Neural progenitor cell (in vitro differentiated cells): ENCODE data around the gene MACROD1. TPM values are rescaled to one million over a fixed set of nuclear protein-coding genes. Genes with fewer than 3 reads are reported as not detected.

Source experiments
- DNase-seq: peaks from one replicate; pipeline ENCODE4 v3.0.0-alpha.2; 2016; ENCODE audit warnings: low spot score
- H2AFZ ChIP-seq: fragments of 200-600 bp; sonication (generic); replicated peaks from 2 replicates; pipeline ENCODE4 v1.6.1; 2016; ENCODE audit warnings: antibody characterized with exemption
- H3F3A ChIP-seq: fragments of 200-600 bp; sonication (generic); 2 replicates; pipeline ENCODE4 v1.6.1; 2016; ENCODE audit warnings: antibody characterized with exemption, low read depth
- H3K27ac ChIP-seq: fragments of 200-600 bp; sonication (generic); 2 replicates; pipeline ENCODE4 v1.5.1; 2016; ENCODE audit warnings: mild to moderate bottlenecking
- H3K27me3 ChIP-seq: fragments of 200-600 bp; sonication (generic); 2 replicates; pipeline ENCODE4 v1.6.1; 2016; ENCODE audit warnings: mild to moderate bottlenecking, moderate library complexity
- H3K36me3 ChIP-seq: fragments of 200-600 bp; sonication (generic); 2 replicates; pipeline ENCODE4 v1.5.1; 2016
- H3K4me1 ChIP-seq: fragments of 200-600 bp; sonication (generic); 2 replicates; pipeline ENCODE4 v1.6.1; 2016; ENCODE audit warnings: mixed run types
- H3K4me2 ChIP-seq: fragments of 200-600 bp; sonication (generic); 2 replicates; pipeline ENCODE4 v1.6.1; 2016
- H3K4me3 ChIP-seq: fragments of 200-600 bp; sonication (generic); 2 replicates; pipeline ENCODE4 v1.5.1; 2016
- H3K79me2 ChIP-seq: fragments of 200-600 bp; sonication (generic); 2 replicates; pipeline ENCODE4 v1.6.1; 2016; ENCODE audit warnings: low read depth
- H3K9ac ChIP-seq: fragments of 200-600 bp; sonication (generic); 2 replicates; pipeline ENCODE4 v1.6.1; 2016
- H3K9me3 ChIP-seq: fragments of 200-600 bp; sonication (generic); 2 replicates; pipeline ENCODE4 v1.5.1; 2016; ENCODE audit warnings: low read depth
- H4K20me1 ChIP-seq: fragments of 200-600 bp; sonication (generic); 2 replicates; pipeline ENCODE4 v1.6.1; 2016; ENCODE audit warnings: low read depth
- H3K27ac Mint-ChIP-seq: 3 replicates; pipeline ENCODE4 v1.8.0; 2021; ENCODE audit warnings: mixed read lengths
- H3K27me3 Mint-ChIP-seq: 2 replicates; pipeline ENCODE4 v1.8.0; 2022; ENCODE audit warnings: low read depth, mild to moderate bottlenecking, inconsistent platforms, moderate library complexity, mixed read lengths; ENCODE audit not compliant: insufficient read depth
- H3K36me3 Mint-ChIP-seq: 3 replicates; pipeline ENCODE4 v1.8.0; 2021; ENCODE audit warnings: mixed read lengths
- H3K4me1 Mint-ChIP-seq: 3 replicates; pipeline ENCODE4 v1.8.0; 2021; ENCODE audit warnings: mixed read lengths
- H3K4me3 Mint-ChIP-seq: 3 replicates; pipeline ENCODE4 v1.8.0; 2021; ENCODE audit warnings: mild to moderate bottlenecking, moderate library complexity, mixed read lengths
- H3K9me3 Mint-ChIP-seq: 3 replicates; pipeline ENCODE4 v1.8.0; 2020; ENCODE audit warnings: mixed read lengths
- EZH2 ChIP-seq: fragments of 200-600 bp; sonication (generic); IDR thresholded peaks from 2 replicates; pipeline ENCODE4 v1.6.1; 2017; ENCODE audit warnings: antibody characterized with exemption, mild to moderate bottlenecking, moderate library complexity
- EZH2phosphoT487 ChIP-seq: fragments of 200-600 bp; sonication (generic); IDR thresholded peaks from 2 replicates; pipeline ENCODE4 v1.6.1; 2017; ENCODE audit warnings: antibody characterized with exemption
- total RNA-seq: library from RNA; depleted of rRNA; stranded (reverse); fragments of >200 nt; gene quantifications from 2 replicates; pipeline ENCODE4 v1.2.3, GENCODE V29; 2015; ENCODE audit warnings: low replicate concordance
- TF ChIP-seq, protein P1 (sequence below): fragments of 200-600 bp; sonication (generic); IDR thresholded peaks from 2 replicates; pipeline ENCODE4 v1.5.1; 2017; ENCODE audit warnings: antibody characterized with exemption, mild to moderate bottlenecking

The MACROD1 gene
- total RNA-seq, 1 donor from 2014 or later = 11.9 TPM

DNA sequence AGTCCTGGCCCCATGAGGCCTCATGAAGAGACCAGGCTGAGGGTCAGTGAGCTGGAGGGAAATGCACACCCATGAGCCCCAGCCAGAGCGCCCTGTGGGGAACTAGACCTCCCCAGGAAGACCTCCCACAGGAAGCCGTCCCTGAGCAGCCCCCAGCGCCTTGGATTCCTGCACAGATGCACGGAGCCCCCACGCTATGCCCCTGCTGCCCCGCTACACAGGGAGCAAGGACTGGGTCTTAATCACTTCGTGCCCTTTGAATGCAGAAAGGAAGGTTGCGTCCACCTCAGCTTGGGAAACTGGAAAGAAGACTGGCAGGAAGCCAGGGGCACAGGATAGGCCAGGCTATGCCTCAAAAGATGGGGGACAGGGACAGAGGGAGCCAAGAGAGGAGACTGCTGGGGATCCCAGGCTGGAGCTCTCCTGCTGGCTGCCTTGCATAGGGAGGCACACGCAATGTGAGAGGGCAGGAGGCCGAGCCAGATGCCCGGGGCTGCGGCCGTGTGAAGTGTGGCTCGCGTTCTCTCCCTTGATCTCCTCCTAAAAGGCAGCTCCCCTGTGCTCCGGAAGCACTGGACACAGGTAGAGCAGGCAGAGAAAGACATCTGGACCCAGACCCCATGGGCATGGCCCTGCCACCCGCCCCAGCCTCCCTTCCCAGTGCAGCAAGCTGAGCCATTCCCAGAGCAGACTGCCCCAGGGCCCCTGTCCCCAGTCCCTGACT lies 32.8 kb downstream of the MACROD1 start:
- peaks cover 40% of the 10 kb centered on the region for H4K20me1 ChIP-seq
- H3K4me3 Mint-ChIP-seq = no peak overlapping the region
- peak overlapping the region; percentile 79 for H3K27ac Mint-ChIP-seq
- H3K4me3 ChIP-seq = no peak overlapping the region
- H3K9ac ChIP-seq = no peak overlapping the region
- peaks cover 27% of the 10 kb centered on the region for H3F3A ChIP-seq
- no peaks in the 10 kb centered on the region for H3K9me3 Mint-ChIP-seq
- TF ChIP-seq EZH2 (no peak), EZH2phosphoT487 (no peak)
- TF ChIP-seq, protein P1, sequence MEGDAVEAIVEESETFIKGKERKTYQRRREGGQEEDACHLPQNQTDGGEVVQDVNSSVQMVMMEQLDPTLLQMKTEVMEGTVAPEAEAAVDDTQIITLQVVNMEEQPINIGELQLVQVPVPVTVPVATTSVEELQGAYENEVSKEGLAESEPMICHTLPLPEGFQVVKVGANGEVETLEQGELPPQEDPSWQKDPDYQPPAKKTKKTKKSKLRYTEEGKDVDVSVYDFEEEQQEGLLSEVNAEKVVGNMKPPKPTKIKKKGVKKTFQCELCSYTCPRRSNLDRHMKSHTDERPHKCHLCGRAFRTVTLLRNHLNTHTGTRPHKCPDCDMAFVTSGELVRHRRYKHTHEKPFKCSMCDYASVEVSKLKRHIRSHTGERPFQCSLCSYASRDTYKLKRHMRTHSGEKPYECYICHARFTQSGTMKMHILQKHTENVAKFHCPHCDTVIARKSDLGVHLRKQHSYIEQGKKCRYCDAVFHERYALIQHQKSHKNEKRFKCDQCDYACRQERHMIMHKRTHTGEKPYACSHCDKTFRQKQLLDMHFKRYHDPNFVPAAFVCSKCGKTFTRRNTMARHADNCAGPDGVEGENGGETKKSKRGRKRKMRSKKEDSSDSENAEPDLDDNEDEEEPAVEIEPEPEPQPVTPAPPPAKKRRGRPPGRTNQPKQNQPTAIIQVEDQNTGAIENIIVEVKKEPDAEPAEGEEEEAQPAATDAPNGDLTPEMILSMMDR = no peak
- H3K4me2 ChIP-seq = peak overlapping the region; percentile 54
- H3K27ac ChIP-seq = no peak overlapping the region
- DNase-seq = no peak
- H3K4me1 ChIP-seq = peaks cover 37% of the 10 kb centered on the region
- peaks cover 56% of the 10 kb centered on the region for H3K4me1 Mint-ChIP-seq
- peaks cover 13% of the 10 kb centered on the region for H3K27me3 Mint-ChIP-seq
- no peaks in the 10 kb centered on the region for H3K36me3 ChIP-seq
- no peak overlapping the region for H2AFZ ChIP-seq
- H3K27me3 ChIP-seq = no peaks in the 10 kb centered on the region
- no peaks in the 10 kb centered on the region for H3K79me2 ChIP-seq
- H3K9me3 ChIP-seq = no peaks in the 10 kb centered on the region
- no peaks in the 10 kb centered on the region for H3K36me3 Mint-ChIP-seq

DNA sequence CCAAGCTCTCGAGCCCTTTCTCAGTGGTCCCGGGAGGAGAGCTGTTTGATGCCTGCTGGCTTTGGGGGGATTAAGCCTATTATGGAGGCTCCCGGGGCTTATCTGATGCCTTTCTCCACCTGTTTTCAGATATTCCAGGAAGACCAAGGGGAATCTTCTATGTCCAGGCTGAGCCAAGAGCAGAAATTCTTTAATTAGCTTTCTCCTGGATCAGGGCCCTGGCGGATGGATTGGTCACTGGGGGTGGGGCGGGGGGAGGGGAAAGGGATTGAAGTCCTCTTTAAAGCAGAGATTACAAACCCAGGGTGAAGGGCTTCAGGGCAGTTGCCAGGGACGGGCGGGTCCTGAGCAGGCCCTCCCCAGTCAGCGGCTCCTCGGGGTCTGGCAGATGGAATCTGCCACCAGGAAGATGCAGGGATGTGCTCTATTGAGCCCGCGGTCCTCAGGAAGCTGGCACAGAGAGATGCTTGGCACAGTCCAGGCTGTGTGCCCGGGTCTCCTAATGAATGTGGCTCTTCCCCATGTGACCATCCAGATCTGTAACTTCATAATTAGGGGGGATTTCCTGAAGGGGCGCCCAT lies 33.6 kb downstream of the MACROD1 start:
- no peak overlapping the region for H3K27ac ChIP-seq
- TF ChIP-seq EZH2 (no peak), EZH2phosphoT487 (no peak)
- TF ChIP-seq, protein P1 = no peak
- no peak overlapping the region for H3K4me3 ChIP-seq
- peak; percentile 70 for DNase-seq
- H3K79me2 ChIP-seq = no peaks in the 10 kb centered on the region
- H3K36me3 ChIP-seq = no peaks in the 10 kb centered on the region
- H3K27me3 ChIP-seq = no peaks in the 10 kb centered on the region
- no peak overlapping the region for H2AFZ ChIP-seq
- Mint-ChIP-seq H3K4me1 (peaks cover 50% of the 10 kb centered on the region), H3K9me3 (no peaks in the 10 kb centered on the region), H3K27me3 (peaks cover 15% of the 10 kb centered on the region), H3K27ac (peak overlapping the region; percentile 84), H3K4me3 (peak overlapping the region; percentile 71), H3K36me3 (no peaks in the 10 kb centered on the region)
- H3K9ac ChIP-seq = no peak overlapping the region
- H3F3A ChIP-seq = peaks cover 25% of the 10 kb centered on the region
- peaks cover 32% of the 10 kb centered on the region for H4K20me1 ChIP-seq
- peaks cover 33% of the 10 kb centered on the region for H3K4me1 ChIP-seq
- peak overlapping the region; percentile 54 for H3K4me2 ChIP-seq
- H3K9me3 ChIP-seq = no peaks in the 10 kb centered on the region

DNA sequence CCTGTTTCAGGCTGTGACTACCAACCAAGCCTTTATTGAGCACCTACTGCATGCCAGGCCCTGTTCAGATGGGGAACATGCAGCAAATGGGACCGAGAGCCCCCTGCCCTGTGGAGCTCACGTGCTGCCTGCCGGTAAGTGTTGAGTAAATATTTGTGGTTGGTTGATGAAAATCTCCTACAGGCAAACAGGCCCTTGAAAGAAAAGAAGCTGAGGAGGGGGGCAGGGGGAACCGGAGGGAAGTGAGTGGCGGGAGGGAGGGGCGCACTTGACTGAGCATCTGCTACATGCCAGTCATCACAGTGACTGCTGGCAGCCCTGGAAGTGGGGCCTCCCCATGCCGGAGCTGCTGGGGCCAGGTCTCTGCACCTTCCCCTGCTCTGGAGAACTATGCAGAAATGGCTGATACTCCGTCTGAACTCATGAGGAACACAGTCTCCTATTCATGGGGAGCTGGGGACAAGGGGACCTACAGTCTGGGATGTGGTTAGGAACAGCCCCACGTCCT lies 34.2 kb downstream of the MACROD1 start:
- H3K4me2 ChIP-seq = peak overlapping the region; percentile 54
- H3K79me2 ChIP-seq = no peaks in the 10 kb centered on the region
- no peaks in the 10 kb centered on the region for H3K9me3 Mint-ChIP-seq
- TF ChIP-seq EZH2 (no peak), EZH2phosphoT487 (no peak)
- TF ChIP-seq, protein P1 = no peak
- peak overlapping the region; percentile 71 for H3K4me3 Mint-ChIP-seq
- H4K20me1 ChIP-seq = peaks cover 26% of the 10 kb centered on the region
- H3F3A ChIP-seq = peaks cover 19% of the 10 kb centered on the region
- H3K36me3 Mint-ChIP-seq = no peaks in the 10 kb centered on the region
- peaks cover 28% of the 10 kb centered on the region for H3K4me1 ChIP-seq
- H3K27ac Mint-ChIP-seq = peak overlapping the region; percentile 84
- no peak overlapping the region for H3K4me3 ChIP-seq
- H3K36me3 ChIP-seq = no peaks in the 10 kb centered on the region
- H3K9me3 ChIP-seq = no peaks in the 10 kb centered on the region
- no peak overlapping the region for H3K9ac ChIP-seq
- no peaks in the 10 kb centered on the region for H3K27me3 ChIP-seq
- no peak for DNase-seq
- H2AFZ ChIP-seq = no peak overlapping the region
- H3K27ac ChIP-seq = no peak overlapping the region
- H3K4me1 Mint-ChIP-seq = peaks cover 48% of the 10 kb centered on the region
- peaks cover 15% of the 10 kb centered on the region for H3K27me3 Mint-ChIP-seq
